ENCODE results near the gene GRIK2. TPM values are rescaled to one million over a fixed set of nuclear protein-coding genes. Genes with fewer than 3 reads are reported as not detected.

Gene GRIK2
- total RNA-seq, 4 donors from 2014 or later: 0.47 to 7.8 (median 1.7) TPM

DNA sequence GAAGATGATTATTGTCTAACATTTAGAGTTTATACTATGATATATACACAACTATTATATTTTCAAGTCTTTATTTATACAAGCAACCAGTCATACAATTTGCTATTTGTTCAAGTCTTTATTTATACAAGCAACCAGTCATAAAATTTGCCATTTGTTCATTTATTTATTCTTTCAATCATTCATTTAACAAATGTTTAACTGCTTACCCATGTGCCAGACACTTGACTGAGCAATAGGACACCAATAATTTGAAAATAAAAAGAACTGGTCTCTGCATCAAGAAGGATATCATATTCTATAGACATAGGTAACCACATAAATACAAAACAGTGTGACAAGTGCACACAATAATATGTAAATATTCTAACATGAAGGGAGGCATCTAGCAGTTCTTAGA lies 20.3 kb downstream of the GRIK2 start:
- no peak for DNase-seq (ENCODE audit: low spot score)
- TF ChIP-seq, protein P1, sequence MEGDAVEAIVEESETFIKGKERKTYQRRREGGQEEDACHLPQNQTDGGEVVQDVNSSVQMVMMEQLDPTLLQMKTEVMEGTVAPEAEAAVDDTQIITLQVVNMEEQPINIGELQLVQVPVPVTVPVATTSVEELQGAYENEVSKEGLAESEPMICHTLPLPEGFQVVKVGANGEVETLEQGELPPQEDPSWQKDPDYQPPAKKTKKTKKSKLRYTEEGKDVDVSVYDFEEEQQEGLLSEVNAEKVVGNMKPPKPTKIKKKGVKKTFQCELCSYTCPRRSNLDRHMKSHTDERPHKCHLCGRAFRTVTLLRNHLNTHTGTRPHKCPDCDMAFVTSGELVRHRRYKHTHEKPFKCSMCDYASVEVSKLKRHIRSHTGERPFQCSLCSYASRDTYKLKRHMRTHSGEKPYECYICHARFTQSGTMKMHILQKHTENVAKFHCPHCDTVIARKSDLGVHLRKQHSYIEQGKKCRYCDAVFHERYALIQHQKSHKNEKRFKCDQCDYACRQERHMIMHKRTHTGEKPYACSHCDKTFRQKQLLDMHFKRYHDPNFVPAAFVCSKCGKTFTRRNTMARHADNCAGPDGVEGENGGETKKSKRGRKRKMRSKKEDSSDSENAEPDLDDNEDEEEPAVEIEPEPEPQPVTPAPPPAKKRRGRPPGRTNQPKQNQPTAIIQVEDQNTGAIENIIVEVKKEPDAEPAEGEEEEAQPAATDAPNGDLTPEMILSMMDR (IDR thresholded peaks at IDR 0.05): no peak
- no peak for ATAC-seq (ENCODE audit: low FRiP score)

DNA sequence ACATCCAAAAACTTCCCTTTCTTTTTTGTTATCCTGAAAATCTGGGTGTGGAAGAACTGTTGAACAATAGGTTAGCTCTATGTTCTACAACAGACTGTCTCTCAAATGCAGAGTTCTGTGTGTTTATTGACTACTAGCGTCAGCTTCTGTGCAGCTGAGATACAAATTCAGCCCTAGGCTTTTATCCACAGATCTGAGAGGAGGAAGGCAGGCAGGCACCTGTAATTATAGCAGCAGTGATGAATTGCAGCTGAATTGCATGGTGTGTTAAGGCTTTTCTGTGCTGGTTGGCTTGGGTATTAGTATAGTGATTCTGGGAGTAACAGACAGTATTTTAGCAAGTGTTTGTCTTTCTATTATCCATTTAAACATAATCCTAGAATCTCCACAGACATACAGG lies 24.4 kb downstream of the GRIK2 start:
- ATAC-seq (ENCODE audit: low FRiP score): no peak
- TF ChIP-seq, protein P1 (IDR thresholded peaks at IDR 0.05): no peak
- DNase-seq (ENCODE audit: low spot score): no peak

DNA sequence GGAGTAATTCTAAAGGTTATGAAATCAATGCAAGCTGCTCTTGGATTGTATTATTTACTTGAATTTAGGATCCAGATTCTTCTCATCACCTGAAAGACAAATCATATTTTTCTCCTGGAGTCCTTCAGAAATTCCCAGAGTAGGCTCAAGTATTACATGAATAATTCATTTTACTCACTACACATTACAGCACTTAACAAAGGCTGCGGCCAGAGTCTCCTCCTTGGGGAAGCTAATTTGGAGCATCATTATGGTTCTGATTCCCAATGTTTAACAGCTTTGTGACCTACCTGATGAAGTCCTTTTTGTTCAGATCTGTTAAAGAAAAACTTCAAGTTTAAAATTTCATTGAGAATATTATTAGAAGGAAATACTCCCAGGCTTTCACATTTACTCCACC lies 28.7 kb downstream of the GRIK2 start:
- no peak for DNase-seq (ENCODE audit: low spot score)
- TF ChIP-seq, protein P1 (IDR thresholded peaks at IDR 0.05): no peak
- ATAC-seq (ENCODE audit: low FRiP score): no peak

- ATAC-seq (ENCODE audit: low FRiP score): no peak
- TF ChIP-seq, protein P1 (IDR thresholded peaks at IDR 0.05): no peak
- DNase-seq (ENCODE audit: low spot score): no peak
Measured at GRCh38 chr6:101422811-101423210, 29.3 kb downstream of the GRIK2 start.

DNA sequence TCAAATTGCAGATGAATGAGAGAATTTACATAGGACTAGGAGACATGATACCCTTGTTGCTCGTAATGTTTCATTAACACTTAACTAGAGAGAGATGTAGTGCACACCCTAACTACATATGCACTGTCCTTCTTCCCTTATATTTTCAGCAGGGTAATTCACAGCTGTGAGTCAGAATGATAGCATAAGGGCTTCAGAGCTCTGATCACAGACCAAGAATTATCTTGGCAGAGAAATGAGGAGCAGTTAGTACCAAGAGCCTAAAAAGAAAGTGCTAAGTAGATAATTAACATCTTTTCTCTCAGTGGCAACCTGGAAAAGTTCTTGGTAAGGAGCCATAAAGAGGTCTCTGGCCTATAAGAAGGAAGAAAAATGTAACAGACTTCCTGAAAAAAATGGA lies 35.8 kb downstream of the GRIK2 start:
- TF ChIP-seq, protein P1 (IDR thresholded peaks at IDR 0.05): no peak
- DNase-seq (ENCODE audit: low spot score): no peak
- peak; percentile 70 for ATAC-seq (ENCODE audit: low FRiP score)

DNA sequence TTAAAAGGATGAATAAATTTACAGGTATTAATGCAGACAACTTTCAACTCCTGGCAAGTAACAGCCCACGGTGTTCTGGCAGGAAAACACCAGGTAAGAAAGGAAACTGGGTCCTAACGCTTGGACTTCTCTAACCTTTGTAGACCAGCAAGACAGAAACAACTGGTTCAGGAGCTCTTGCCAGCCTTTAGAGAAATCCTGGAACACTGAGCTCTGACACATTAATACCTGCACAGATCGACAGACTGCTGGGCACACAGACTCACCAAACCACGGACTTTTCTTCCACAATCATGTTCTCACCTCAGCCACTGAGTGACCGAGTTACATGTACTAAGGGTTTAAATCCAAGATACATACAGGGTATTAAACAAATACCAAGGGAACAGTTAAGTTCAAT lies 36.3 kb downstream of the GRIK2 start:
- ATAC-seq (ENCODE audit: low FRiP score): no peak
- TF ChIP-seq, protein P1 (IDR thresholded peaks at IDR 0.05): no peak
- DNase-seq (ENCODE audit: low spot score): no peak

DNA sequence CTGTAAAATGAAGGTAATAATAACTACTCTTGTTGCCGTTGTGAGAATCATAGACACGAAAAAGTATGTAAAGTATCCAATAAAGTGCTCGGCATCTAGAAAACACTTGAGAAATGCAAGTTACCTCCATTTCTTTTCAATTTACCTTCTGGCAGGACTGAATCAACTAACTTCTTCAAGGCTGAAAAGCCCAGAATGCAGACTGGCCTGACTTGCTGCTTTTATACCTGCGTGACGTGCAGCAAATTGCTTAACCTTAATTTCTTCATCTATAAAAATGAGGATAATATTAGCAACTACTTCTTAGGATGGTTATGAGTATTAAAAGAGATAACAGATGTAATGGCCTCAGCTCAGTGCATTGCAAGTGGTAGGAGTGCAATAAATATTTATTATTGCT lies 39.6 kb downstream of the GRIK2 start:
- ATAC-seq (ENCODE audit: low FRiP score): no peak
- DNase-seq (ENCODE audit: low spot score): no peak
- TF ChIP-seq, protein P1 (IDR thresholded peaks at IDR 0.05): no peak

Measured in omental fat pad (tissue), 4 donors.